ENCODE results near the gene BACE1-AS. TPM values are rescaled to one million over a fixed set of nuclear protein-coding genes. Genes with fewer than 3 reads are reported as not detected.

Gene BACE1-AS
- 1.8 to 2.5 TPM (median 2.0 TPM) in 5 replicates for total RNA-seq (2022; extraction: Qiagen RNA extraction)

DNA sequence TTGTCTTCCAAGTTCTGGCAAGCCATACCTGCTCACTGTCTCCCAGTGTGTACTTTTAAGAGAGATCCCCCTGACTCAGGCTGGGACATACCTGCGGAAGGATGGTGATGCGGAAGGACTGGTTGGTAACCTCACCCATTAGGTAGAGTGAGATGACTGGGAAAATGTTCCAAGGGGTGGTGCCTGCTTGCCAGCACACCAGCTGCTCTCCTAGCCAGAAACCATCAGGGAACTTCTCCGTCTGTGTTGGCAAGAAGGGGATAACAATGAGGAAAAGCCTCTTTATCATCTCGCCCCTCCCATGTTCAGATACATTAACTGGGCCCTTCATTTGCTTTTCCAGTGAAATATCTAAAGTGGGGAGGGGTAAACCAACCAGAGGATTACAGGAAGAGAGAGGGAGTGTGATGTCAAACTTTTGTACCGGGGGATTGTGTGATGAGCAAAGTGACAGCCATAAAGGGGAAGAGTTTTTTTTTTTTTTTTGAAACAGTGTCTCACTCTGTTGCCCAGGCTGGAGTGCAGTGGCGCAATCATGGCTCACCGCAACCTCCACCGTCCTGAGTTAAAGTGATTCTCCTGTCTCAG, at the start of gene BACE1-AS:
BACE1-AS (plus strand) TSS at position 538 of the 588 bp plus-strand sequence.

DNA sequence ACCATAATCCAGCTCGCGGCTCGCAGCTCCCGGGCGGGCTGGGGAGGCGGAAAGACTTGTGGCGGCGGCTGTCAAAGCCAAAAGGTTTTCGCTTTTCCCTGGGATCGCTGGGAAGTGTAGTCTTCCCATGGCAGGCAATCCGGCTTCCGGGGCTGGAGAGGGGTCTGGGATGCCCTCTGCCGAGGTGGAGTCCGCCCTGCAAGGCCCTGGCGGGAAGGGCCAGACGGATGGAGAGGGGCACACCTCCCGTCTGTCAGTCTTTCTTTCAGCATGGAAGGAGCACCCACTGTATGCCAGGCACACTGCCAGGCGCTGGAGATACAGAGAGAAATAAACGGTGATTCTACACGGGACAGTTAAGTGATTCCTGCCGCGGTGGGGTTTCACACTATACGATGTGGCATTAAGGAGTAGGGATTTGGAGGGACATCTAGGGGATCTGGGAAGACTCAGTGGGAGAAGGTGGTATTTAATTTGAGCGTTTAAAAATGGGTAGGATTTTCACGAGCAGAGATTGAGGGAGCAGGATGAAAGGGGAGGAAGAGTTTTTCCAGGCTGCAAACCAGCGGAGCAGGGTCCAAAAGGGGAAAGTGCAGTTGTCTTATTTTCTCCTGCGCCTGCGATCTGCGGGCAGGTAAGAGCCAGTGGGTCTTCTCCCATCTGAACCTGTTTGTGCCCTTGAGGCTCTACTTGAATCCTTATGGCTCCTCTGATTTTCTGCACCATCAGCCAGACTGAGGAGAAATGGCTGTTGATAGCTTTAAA, 25.2 kb downstream of the BACE1-AS start, which contains the start of gene BACE1:
BACE1 (minus strand) TSS at position 60 of the 765 bp plus-strand sequence. CDS start 461 bp downstream, outside the sequence.

DNA sequence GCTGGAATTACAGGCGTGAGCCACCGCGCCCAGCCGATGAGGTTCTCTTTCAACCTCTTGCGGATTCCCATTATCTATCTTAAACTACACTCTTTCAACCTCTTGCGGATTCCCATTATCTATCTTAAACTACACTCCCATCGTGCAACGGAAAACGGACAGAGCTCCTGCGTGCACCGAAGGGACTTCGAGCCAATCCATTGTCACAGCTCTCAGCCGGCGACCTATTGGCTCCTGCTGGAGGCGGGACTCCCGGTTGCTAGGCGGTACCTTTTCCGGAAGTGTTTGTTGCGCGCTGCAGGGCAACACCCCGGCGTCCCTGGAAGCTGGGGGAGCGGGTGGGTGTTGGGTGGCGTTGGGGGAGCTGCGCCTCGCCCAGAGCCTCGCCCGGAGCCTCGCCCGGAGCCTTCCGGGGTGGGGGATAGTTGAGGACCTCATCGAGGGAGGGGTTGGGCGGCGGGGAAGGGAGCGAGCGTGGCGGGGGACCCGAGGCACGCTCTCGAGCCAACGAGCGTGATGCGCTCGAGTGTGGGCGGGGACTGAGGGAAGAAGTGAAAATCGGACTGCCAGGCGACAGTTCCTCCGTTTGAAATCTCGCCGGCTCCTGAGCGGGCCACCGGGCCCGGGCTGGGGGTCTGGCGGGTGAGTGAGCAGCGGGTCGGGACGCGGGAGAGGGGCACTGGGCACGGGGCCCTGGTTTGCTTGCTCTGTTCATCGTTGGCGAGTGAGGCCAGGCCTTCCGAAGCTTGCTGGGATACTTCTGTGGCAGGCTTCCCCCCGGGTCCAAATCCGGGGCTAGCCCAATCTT, 36.6 kb downstream of the BACE1-AS start, which contains the start of gene CEP164:
CEP164 (plus strand) TSS at position 288 of the 808 bp plus-strand sequence. CDS start 10,733 bp downstream, outside the sequence.

Other genes starting within 250 kb of the BACE1-AS start
- 7.3 to 9.2 TPM (median 7.9 TPM) in 5 replicates for gene SIK3, start 192.9 kb upstream of the BACE1-AS start, total RNA-seq (2022; extraction: Qiagen RNA extraction)
- 30.7 to 45.0 TPM (median 33.6 TPM) in 5 replicates for gene PAFAH1B2, start 147.1 kb upstream of the BACE1-AS start, total RNA-seq (2022; extraction: Qiagen RNA extraction)
- gene SIDT2, start 112.6 kb upstream of the BACE1-AS start, total RNA-seq (2022; extraction: Qiagen RNA extraction): 4.5 to 5.5 TPM (median 5.2 TPM) in 5 replicates
- 62.9 to 145 TPM (median 109 TPM) in 5 replicates for gene TAGLN, start 92.0 kb upstream of the BACE1-AS start, total RNA-seq (2022; extraction: Qiagen RNA extraction)
- gene PCSK7, start 59.3 kb upstream of the BACE1-AS start, total RNA-seq (2022; extraction: Qiagen RNA extraction): 15.8 to 20.5 TPM (median 17.9 TPM) in 5 replicates
- 9.4 to 13.9 TPM (median 12.1 TPM) in 5 replicates for gene RNF214, start 58.7 kb upstream of the BACE1-AS start, total RNA-seq (2022; extraction: Qiagen RNA extraction)
- 9.1 to 11.3 TPM (median 10.3 TPM) in 5 replicates for gene BACE1, start 24.9 kb downstream of the BACE1-AS start, total RNA-seq (2022; extraction: Qiagen RNA extraction)
- gene CEP164, start 36.5 kb downstream of the BACE1-AS start, total RNA-seq (2022; extraction: Qiagen RNA extraction): 16.3 to 17.7 TPM (median 17.0 TPM) in 5 replicates

Measured in A549 treated with AZD2906 at 1 μM for 4 hours (cell line).